Measurements from ENCODE around the gene SIRPA. TPM values are rescaled to one million over a fixed set of nuclear protein-coding genes. Genes with fewer than 3 reads are reported as not detected.

The SIRPA gene
- total and polyA plus RNA-seq, 4 donors: 16.6 to 123 (median 52.6) TPM

DNA sequence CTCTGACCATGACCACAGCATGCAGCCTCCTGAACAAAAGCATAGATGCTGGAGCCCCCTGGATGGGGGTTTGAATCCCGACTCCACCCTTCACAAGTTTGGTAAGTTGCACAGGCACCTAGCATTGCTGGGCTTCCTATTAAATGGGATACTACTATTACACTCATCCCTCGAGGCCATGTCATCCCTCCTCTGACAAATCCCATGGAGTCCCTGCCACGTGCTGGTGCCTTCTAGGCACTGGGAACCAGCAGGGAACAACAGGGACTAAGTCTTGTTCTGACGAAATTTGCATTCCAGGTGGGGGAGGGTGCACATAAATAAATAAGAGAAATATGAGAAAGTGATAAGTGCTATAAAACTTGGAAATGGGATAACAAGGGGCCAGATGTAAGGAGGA is 15.3 kb upstream of the SIRPA start:
- TF ChIP-seq CTCF (IDR thresholded peaks at IDR 0.05; ENCODE audit: control extremely low read depth, extremely low read depth): no peak
- H3K36me3 ChIP-seq (ENCODE audit: control insufficient read depth in 4 of 4, insufficient read depth in 4 of 4, low read length in 4 of 4): no peaks in the 10 kb centered on the region
- no peak overlapping the region for H3K9ac ChIP-seq (ENCODE audit: insufficient read depth in 1 of 2, low read length in 2 of 2)
- no peak overlapping the region for H3K27ac ChIP-seq (ENCODE audit: low read depth in 1 of 2, low read length in 1 of 2)
- no peak for DNase-seq
- H3K9me3 ChIP-seq (ENCODE audit: control insufficient read depth in 4 of 4, insufficient read depth in 3 of 4, low read length in 3 of 4): no peaks in the 10 kb centered on the region
- 59 to 71% methylated on average over 4 of the region's 4 CpGs for WGBS, 2 donors
- H3K27me3 ChIP-seq (ENCODE audit: control insufficient read depth in 3 of 3, insufficient read depth in 3 of 3, low read length in 2 of 3): peaks cover 0 to 12% (median 12%) of the 10 kb centered on the region in 3 donors
- ATAC-seq (ENCODE audit: insufficient read depth, low FRiP score): no peak
- no peak overlapping the region for H3K4me3 ChIP-seq
- H3K4me1 ChIP-seq (ENCODE audit: control insufficient read depth in 5 of 5, insufficient read depth in 5 of 5, low read length in 5 of 5): peaks cover 0 to 3% (median 0%) of the 10 kb centered on the region in 5 donors

- ATAC-seq (ENCODE audit: insufficient read depth, low FRiP score) (no peak), DNase-seq (no peak)
- Histone ChIP-seq H3K4me1 (ENCODE audit: control insufficient read depth in 5 of 5, insufficient read depth in 5 of 5, low read length in 5 of 5) (peaks cover 0 to 3% (median 0%) of the 10 kb centered on the region in 5 donors), H3K36me3 (ENCODE audit: control insufficient read depth in 4 of 4, insufficient read depth in 4 of 4, low read length in 4 of 4) (no peaks in the 10 kb centered on the region), H3K27ac (ENCODE audit: low read depth in 1 of 2, low read length in 1 of 2) (no peak overlapping the region), H3K9me3 (ENCODE audit: control insufficient read depth in 4 of 4, insufficient read depth in 3 of 4, low read length in 3 of 4) (no peaks in the 10 kb centered on the region), H3K4me3 (no peak overlapping the region), H3K27me3 (ENCODE audit: control insufficient read depth in 3 of 3, insufficient read depth in 3 of 3, low read length in 2 of 3) (peaks cover 0 to 16% (median 12%) of the 10 kb centered on the region in 3 donors), H3K9ac (ENCODE audit: insufficient read depth in 1 of 2, low read length in 2 of 2) (no peak overlapping the region)
- TF ChIP-seq CTCF (IDR thresholded peaks at IDR 0.05; ENCODE audit: control extremely low read depth, extremely low read depth): no peak
- 60 to 77% methylated on average over 6 of the region's 6 CpGs for WGBS, 2 donors
These were observed 14.5 kb upstream of the SIRPA start for GRCh38 chr20:1880529-1881239.

DNA sequence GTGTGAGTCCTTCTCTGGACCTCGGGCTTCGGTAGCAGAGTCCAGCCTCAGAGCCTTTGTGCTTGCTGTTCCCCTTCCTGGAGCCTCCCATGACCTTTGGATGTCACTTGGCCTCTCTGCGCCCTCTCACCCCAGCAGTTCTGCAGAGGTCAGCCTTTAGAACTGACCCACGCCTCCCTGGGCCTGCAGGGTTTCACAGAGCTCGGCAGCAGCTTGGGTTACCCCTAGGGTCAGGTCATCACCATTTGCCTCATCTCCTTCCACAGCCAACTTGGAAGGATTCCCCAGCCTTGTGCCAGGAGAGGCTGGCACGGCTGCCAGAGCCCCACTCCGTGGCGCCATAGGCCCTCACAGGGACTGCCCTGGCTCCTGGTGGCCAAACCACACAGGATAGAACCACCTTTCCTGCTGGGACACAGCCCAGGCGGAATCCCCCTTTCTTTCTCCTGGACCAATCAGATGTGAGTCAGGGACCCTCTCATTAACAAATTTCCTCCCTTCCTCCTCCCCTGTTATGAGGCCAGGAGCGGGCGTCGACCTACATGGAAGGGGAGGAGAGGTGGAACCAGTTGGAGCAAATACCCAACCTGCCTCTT is 13.9 kb upstream of the SIRPA start:
- H3K4me3 ChIP-seq: no peak overlapping the region
- ATAC-seq (ENCODE audit: insufficient read depth, low FRiP score) (peak; percentile 13), DNase-seq (no peak)
- peaks cover 0 to 16% (median 12%) of the 10 kb centered on the region in 3 donors for H3K27me3 ChIP-seq (ENCODE audit: control insufficient read depth in 3 of 3, insufficient read depth in 3 of 3, low read length in 2 of 3)
- H3K27ac ChIP-seq (ENCODE audit: low read depth in 1 of 2, low read length in 1 of 2): no peak overlapping the region
- no peak for TF ChIP-seq CTCF (IDR thresholded peaks at IDR 0.05; ENCODE audit: control extremely low read depth, extremely low read depth)
- 49 to 69% methylated on average over 12 of the region's 12 CpGs for WGBS, 2 donors
- H3K9me3 ChIP-seq (ENCODE audit: control insufficient read depth in 4 of 4, insufficient read depth in 3 of 4, low read length in 3 of 4): no peaks in the 10 kb centered on the region
- no peak overlapping the region for H3K9ac ChIP-seq (ENCODE audit: insufficient read depth in 1 of 2, low read length in 2 of 2)
- peaks cover 0 to 3% (median 0%) of the 10 kb centered on the region in 5 donors for H3K4me1 ChIP-seq (ENCODE audit: control insufficient read depth in 5 of 5, insufficient read depth in 5 of 5, low read length in 5 of 5)
- H3K36me3 ChIP-seq (ENCODE audit: control insufficient read depth in 4 of 4, insufficient read depth in 4 of 4, low read length in 4 of 4): no peaks in the 10 kb centered on the region

Data from lung (tissue), 12 donors.